Coronary artery (tissue), 2 donors: ENCODE results near the gene RAB3B.
"Not testable (repeated sequence)": the region's sequence is repeated elsewhere in the genome, so short reads cannot be mapped to it uniquely, and the experiment has no call there.

ENCODE experiments used
- DNase-seq: peaks from one replicate; pipeline ENCODE4 v3.0.0-alpha.2; 2017; ENCODE audit warnings: low spot score
- H3K27ac ChIP-seq, 2 donors: fragments of 200-600 bp; sonication (generic); one replicate each; pipeline ENCODE4 v1.5.1; 2016 to 2019
- H3K4me3 ChIP-seq: fragments of 200-600 bp; sonication (generic); 2 replicates; pipeline ENCODE4 v1.5.1; 2016; ENCODE audit warnings: mild to moderate bottlenecking, moderate library complexity
- CTCF ChIP-seq: fragments of 200-600 bp; sonication (generic); IDR thresholded peaks from one replicate; pipeline ENCODE4 v1.5.1; 2019; ENCODE audit warnings: antibody characterized with exemption

RAB3B gene

GRCh38 chr1:52032124-52032784 is 41.8 kb upstream of the RAB3B start:
- DNase-seq, result no peak
- TF ChIP-seq CTCF, result no peak
- Histone ChIP-seq H3K4me3 (peak overlapping the region; percentile 86), H3K27ac (peak overlapping the region; percentile 78 to 91)

- H3K4me3 ChIP-seq, H3K27ac ChIP-seq, DNase-seq: not testable (repeated sequence)
Observed at GRCh38 chr1:52028839-52029238, 38.3 kb upstream of the RAB3B start.

- H3K27ac ChIP-seq, result no peak overlapping the region
- TF ChIP-seq CTCF, result no peak
- no peak for DNase-seq
- no peak overlapping the region for H3K4me3 ChIP-seq
Observed at GRCh38 chr1:52028328-52028727, 37.8 kb upstream of the RAB3B start.

GRCh38 chr1:52026278-52026677 is 35.8 kb upstream of the RAB3B start:
- no peak overlapping the region for H3K4me3 ChIP-seq
- no peak for TF ChIP-seq CTCF
- DNase-seq, result no peak
- no peak overlapping the region for H3K27ac ChIP-seq

GRCh38 chr1:52022133-52022532 is 31.6 kb upstream of the RAB3B start:
- no peak for DNase-seq
- H3K27ac ChIP-seq, result no peak overlapping the region
- TF ChIP-seq CTCF, result no peak
- H3K4me3 ChIP-seq, result no peak overlapping the region

- no peak overlapping the region for H3K4me3 ChIP-seq
- TF ChIP-seq CTCF, result no peak
- H3K27ac ChIP-seq, result no peak overlapping the region
- DNase-seq, result no peak
Observed at GRCh38 chr1:52008071-52008809, 17.7 kb upstream of the RAB3B start.

- H3K4me3 ChIP-seq, result no peak overlapping the region
- no peak for TF ChIP-seq CTCF
- DNase-seq, result no peak
- no peak overlapping the region for H3K27ac ChIP-seq
Observed at GRCh38 chr1:52007215-52008002, 16.9 kb upstream of the RAB3B start.

GRCh38 chr1:52006081-52006553 is 15.6 kb upstream of the RAB3B start:
- H3K4me3 ChIP-seq, DNase-seq, H3K27ac ChIP-seq: not testable (repeated sequence)

GRCh38 chr1:52005548-52005947 is 15.0 kb upstream of the RAB3B start:
- not testable (repeated sequence) for H3K27ac ChIP-seq, DNase-seq

More at GRCh38 chr1:52005548-52005947, 15.0 kb upstream of the RAB3B start:
- not testable (repeated sequence) for H3K4me3 ChIP-seq
